Breast epithelium (tissue), 3 donors: ENCODE results near the gene UBAC2.

Experiments used
- POLR2A ChIP-seq: fragments of 450-650 bp; IDR thresholded peaks from one replicate; pipeline ENCODE4 v1.6.1; 2016; ENCODE audit warnings: antibody characterized with exemption, mild to moderate bottlenecking, moderate library complexity
- POLR2AphosphoS5 ChIP-seq, 3 donors: sonication (generic); formaldehyde crosslinking; IDR thresholded peaks; one replicate each; pipeline ENCODE4 v1.6.1; 2017; ENCODE audit warnings: antibody characterized with exemption in 3 of 3
- TF ChIP-seq, protein P1 (sequence below), 3 donors: fragments of 450-650 bp; IDR thresholded peaks; one replicate each; pipeline ENCODE4 v1.5.1; 2016 to 2017; ENCODE audit warnings: antibody characterized with exemption in 3 of 3, mild to moderate bottlenecking in 3 of 3, moderate library complexity in 3 of 3

DNA sequence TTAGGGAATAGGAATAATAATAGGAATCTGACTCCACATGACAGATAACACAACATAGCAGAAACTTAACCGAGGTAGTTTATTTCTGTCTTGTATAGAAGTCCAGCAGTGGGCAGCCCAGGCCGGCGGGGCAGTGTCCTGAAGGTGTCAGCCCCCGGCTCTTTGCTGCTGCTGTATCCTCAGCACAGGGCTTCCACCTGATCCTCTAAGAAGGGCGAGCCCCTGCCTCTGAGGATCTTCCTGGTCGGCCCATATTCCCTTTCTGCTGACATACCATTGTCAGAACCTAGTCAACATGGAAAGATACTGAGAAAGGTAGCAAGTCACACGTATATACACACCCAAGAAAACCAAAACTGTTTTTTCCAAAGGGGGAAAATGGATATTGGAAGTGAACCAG lies 162.7 kb downstream of the UBAC2 start:
- TF ChIP-seq POLR2A (no peak), POLR2AphosphoS5 (IDR thresholded peaks at IDR 0.05) (no peak)
- TF ChIP-seq, protein P1, sequence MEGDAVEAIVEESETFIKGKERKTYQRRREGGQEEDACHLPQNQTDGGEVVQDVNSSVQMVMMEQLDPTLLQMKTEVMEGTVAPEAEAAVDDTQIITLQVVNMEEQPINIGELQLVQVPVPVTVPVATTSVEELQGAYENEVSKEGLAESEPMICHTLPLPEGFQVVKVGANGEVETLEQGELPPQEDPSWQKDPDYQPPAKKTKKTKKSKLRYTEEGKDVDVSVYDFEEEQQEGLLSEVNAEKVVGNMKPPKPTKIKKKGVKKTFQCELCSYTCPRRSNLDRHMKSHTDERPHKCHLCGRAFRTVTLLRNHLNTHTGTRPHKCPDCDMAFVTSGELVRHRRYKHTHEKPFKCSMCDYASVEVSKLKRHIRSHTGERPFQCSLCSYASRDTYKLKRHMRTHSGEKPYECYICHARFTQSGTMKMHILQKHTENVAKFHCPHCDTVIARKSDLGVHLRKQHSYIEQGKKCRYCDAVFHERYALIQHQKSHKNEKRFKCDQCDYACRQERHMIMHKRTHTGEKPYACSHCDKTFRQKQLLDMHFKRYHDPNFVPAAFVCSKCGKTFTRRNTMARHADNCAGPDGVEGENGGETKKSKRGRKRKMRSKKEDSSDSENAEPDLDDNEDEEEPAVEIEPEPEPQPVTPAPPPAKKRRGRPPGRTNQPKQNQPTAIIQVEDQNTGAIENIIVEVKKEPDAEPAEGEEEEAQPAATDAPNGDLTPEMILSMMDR (IDR thresholded peaks at IDR 0.05): no peak
